ENCODE results near the gene ANKRD63.

Gene ANKRD63

DNA sequence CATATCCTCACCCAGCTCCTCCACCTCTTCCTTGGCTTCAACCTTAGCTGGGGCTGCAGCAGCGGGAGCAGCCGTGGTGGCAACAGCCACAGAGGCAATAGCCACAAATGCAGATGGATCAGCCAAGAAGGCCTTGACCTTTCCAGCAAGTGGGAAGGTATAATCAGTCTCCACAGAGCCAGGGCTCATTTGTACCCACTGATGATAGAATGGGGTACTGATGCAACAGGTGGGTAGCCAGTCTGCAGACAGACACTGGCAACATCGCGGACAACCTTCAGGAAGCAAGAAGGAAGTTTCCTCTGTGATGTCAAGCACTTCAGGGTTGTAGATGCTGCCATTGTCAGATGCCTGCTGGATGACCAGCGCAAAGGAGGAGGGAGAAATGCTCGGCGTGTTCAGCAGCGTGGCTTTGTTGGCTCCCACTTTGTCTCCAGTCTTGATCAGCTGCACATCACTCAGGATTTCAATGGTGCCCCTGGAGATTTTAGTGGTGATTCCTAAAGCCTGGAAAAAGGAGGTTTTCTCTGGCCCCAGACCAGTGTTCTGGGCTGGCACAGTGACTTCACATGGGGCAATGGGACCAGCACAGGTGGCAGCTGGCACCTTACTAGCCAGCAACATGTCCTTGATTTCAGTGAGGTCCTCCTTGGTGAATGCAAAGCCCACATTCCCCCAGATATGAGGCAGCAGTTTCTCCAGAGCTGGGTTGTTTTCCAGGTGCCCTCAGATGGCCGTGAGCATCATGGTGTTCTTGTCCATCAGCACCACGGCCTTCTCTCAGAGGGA lies 29.7 kb upstream of the ANKRD63 start:
- DNase-seq = no peak

DNA sequence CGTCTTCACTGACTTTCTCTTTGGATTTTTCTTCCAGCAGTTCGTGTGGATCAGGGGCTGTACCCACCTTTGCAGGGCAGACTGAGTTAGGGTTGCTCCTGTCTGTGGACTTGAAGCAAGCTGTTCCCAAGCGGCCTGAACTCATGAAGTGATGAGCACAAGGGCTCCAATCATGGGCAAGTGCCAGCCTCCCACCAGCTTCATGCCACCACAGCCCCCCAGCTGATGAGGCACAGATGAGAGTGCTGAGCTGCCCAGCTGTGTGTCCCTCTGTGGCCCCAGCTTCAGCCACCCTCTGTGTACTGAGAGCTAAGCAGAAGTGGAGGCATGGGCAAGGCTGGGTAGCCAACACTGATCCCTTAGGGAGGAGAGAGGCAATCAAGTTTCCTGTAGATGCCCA lies 28.1 kb upstream of the ANKRD63 start:
- DNase-seq = no peak

DNA sequence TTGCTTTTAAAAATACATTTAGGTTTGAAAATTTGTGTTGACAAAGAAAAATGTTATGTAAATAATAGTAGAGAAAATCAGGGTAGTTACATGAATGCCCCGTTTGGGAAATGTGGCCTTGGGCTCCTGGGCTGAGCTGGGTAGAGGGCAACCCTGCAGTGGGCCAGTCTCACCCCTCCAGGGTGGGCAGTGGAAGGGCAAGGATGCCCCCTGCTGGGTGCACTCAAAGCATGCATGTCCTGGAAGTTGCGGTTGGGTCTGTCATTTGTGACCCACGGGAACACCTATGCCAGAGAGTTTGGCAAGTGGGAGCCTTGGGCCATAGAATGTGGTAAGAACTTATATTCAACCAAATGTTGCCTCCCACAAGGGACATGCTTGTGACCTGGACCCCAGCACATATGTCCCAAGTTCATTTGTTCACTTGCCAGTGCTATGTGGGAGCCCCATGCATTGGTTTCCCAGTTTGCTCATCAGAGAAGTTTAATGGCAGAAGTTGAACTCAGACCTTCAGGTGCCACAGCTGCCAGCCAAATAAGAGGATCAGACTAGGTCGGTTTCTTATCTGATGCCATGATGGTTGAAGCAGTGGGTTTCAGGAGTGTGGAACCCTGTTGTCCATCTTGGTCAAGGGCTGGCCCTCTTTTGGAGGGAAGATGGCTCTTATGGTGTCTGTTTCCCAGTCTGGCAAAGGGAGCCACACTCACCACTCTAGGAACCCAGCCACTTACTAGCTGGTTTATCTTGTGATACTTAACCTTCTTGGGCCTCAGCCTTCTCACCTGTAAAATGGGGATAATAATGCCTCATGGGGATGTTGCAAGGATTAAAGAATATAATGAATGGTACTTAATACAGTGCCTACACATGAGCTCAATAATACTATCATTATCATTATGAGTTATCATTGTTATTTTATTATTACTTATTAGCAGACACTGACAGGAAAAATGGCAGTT lies 27.4 kb upstream of the ANKRD63 start:
- no peak for DNase-seq

DNA sequence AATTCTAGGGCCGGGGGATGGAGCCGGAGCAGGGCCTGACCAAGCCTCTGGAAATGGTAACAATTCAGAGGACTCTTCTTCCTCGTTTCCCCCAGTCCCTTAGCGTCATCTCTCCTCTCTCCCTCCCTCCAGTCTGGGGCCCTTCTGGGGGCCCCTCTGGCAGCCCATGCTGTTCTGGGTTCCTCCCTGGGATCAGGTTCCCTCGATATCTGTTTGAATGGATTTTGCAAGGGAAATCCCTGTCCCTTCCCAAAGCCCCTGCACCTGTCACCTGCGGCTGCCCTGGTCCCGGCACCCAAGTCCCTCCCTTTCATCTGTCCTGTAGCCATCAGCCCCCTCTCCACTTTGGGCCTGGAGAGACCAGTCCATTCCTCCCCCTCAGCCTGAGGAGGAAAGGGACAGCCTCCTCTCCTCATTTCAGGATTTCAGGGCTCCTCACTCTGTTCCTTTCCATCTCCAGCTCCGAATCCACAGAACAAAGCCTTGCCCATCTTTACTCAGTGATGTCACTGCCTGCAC lies 26.5 kb upstream of the ANKRD63 start:
- no peak for DNase-seq

DNA sequence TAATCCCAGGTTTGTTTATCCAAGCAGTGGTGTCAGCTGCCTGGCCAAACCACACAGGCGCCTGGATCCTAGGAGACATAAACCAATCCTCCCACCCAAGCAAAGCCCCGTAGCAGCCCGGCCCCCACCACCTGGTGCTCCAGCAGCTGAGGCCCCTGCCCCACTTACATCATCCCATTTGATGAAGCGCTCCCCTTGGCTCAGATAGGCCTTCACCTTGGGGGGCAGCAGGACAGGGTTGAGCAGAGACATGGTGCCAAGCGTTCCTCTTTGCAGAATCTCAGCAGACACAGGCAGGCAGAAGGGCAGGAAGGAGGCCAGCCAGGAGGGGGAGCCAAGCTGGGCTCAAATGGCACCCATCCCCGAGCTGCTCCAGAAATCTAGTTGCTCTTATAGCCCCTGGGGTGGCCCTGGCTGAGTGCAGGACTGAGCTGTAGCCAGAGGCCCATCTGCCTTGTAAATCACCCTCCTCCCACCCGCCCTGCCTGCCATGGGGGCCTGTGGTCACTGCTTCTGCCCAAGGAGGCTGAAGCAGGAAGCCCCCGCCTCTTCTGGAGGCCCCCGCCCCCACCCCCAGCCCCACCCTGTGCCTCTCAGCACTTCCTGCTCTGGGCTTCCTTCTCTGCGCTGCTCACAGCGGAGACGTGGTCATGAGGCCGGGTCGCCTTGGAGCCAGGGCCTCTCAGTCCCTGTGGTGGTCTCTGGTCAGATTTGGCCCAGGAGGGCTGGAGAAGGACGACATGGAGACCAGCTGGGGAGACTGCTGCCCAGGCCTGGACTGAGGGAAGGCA lies 24.8 kb upstream of the ANKRD63 start, which contains the start of gene PLCB2:
TSS of gene PLCB2 (minus strand) at position 515 of the 791 bp plus-strand sequence. CDS start at position 252, 263 bp downstream.
- DNase-seq = no peak

DNA sequence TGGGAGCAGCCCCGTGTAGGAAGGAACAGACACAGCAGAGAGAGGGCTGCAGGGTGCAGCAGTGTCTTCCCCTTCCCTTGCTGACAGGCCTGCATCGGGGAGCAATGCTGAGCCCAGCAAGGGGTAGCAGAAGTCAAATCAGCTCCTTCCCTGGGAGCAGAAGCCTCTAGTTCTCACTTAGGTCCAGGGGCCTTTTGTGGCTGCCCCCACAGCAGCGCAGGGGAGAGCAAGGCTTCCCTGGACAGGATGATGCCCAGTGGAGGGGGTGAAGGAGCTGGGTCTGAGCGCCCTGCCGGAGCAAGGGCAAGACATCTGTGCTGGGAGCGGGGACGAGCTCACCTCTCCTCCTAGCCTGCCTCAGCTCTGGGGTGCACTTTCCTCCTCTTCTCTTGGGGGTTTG lies 24.0 kb upstream of the ANKRD63 start:
- DNase-seq = no peak

DNA sequence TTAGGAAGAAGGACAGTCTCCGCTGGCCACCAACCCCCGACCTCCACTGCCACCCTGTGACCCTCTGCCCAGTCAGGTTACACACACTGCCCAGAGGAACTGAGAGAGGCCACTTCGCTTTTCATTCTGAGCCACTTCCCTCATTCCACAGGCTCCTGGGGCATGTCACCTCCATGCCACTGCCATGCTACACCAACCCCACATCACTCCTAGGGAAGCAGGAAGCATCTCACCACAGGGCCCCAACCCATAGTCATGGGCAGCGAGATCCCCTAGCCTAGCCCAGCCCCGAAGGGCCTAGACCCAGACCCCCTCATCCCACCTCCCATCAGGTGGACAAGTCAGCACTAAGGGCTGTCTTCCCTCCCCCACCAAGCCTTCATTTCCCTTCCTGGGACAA lies 23.5 kb upstream of the ANKRD63 start:
- no peak for DNase-seq

DNA sequence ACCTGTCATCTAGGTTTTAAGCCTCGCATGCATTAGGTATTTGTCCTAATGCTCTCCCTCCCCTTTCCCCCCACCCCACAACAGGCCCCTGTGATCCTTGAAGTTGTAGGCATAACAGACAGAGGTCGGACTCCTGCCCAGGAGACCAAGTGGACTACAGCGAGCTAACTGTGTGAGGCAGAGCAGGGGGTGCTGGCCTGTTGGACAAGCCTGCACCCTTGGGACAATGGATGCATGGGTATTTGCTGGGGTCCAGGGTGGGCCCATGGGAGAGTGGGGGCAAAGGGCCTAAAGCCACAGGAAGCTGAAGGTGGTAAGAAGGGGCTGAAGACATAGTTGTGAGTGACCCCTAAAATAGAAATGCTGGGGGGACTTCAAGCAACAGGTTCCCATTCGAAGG lies 22.4 kb upstream of the ANKRD63 start:
- no peak for DNase-seq

DNA sequence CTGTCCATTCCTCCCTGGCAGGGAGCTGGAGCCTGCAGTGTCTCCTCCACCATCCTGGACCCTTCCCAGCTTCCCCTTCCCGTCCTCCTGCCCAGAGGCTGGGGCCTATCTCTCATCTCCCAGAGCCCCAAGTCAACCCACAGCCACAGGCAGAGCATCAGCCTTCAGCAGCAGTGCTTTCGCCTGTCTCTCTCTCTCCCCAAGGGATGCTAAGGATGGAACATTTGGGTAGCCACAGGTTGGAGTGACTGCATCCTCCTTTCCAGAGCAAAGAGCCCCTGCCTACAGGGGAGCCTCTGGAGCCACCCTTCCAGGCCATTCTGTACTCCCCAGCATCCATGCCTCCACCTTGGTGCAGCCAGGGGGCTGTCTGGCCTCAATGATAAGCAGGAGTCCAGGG lies 20.7 kb upstream of the ANKRD63 start:
- no peak for DNase-seq

DNA sequence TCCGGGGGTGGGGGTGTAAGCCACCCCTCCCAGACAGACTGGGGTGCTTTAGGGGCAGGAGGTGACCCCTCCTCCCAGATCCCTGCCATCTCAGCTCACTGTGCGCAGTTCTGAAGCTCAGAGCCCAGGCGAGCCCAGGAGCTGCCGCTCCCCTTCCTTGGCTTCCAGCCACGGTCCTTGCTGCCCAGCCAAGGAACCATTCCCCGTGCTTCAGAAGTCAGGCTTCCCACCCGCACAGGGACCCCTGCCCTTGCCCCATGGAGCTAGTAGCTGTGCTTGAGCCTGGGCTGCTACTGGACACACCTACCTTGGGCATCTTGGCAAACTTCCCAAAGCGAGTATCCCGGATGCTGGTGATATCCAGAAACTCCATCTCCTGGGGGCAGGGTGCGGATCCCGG lies 20.1 kb upstream of the ANKRD63 start:
- DNase-seq = no peak

DNA sequence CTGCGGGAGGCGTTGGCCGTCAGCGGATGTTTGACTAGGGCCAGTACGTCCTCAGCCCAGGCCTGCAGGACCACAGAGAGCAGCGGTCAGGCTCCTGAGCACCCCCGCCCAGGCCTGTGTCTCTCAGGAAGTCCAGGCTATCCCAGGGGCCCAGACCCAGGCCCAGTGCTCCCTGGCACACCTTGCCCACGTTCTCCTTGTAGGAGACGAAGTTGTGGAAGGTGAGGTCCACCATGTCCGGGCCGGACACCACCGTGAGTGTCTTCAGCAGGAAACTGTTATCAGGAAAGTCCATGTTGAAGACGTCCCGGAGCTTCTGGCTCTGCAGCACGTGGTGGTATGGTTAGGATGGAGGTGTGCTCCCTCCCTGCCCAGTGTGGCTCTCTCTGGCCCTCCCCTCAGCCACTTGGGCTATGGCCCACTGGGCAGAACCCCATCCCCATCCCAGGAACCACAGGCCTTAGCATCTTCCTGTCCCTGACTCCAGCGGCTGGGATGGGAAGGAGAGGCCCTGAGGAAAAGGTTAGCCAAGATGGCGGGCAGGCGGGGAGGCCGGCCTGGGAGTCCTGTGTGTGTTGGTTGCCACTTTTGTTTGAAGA lies 19.5 kb upstream of the ANKRD63 start:
- no peak for DNase-seq

DNA sequence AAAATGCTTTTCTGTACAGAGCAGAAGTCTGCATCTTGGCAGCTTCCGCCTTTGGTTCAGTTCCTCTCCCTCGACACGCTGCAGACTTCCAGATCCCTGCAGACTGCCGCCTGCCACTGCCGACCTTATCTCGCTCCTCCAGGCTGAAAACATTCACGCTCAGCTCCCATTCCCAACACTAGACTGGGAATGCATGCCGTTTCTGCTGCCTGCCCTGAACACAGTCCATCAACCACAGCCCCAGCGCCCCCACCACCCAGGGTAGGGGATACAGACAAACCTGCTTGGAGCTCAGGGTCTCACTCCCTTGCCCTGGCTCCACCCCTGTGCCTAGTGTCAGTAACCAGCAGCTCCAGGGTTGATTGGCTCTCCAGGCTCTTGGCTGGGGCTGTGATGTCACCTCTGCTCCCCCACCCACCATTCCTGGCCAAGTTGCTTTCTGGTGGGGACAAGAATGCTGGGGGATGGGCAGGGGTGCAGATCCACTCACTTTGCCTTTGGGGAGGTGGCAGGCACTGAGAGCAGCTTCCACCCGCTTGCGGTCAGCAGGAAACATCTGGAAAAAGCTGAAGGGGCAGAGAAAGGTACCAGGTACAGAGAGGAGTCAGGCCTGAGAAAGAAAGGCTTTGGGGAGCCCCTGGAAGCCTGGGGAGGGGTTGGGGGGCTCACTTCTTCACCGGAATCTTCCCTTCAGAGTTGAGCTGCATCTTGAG lies 18.8 kb upstream of the ANKRD63 start:
- DNase-seq = no peak

DNA sequence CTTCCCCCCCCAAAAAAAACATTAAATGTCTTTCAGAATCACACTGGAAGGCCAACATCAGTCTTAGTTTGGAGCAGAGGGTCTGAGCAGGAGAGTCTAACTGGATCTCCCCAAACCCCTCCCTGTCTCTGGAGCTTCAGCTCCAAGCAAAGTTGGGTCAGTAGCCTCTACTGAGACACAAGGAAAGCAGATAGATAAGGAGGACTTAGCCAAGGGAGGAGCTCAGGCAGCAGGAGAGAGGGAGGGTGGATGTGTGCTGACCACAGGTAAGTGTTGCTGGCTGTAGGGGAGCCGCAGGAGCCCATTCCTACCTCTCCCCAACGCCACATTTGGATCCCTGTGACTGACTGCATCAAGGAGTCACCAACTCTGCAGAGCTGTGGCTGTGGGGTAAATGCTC lies 17.9 kb upstream of the ANKRD63 start:
- DNase-seq = no peak

DNA sequence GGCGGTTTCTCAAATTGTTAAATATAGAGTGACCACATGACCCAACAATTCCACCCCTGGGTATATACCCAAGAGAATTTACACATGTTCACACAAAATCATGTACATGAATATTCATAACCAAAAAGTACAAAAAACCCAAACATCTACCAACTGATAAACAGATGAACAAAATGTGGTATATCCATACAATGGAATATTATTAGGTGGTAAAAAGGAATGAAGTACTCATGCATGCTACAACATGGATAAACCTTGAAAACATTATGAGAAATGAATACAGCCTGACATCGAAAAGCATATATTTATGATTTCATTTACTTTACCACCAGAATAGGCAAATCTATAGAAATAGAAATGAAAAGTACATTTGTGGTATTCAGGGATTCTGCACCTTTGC lies 17.5 kb upstream of the ANKRD63 start:
- no peak for DNase-seq

DNA sequence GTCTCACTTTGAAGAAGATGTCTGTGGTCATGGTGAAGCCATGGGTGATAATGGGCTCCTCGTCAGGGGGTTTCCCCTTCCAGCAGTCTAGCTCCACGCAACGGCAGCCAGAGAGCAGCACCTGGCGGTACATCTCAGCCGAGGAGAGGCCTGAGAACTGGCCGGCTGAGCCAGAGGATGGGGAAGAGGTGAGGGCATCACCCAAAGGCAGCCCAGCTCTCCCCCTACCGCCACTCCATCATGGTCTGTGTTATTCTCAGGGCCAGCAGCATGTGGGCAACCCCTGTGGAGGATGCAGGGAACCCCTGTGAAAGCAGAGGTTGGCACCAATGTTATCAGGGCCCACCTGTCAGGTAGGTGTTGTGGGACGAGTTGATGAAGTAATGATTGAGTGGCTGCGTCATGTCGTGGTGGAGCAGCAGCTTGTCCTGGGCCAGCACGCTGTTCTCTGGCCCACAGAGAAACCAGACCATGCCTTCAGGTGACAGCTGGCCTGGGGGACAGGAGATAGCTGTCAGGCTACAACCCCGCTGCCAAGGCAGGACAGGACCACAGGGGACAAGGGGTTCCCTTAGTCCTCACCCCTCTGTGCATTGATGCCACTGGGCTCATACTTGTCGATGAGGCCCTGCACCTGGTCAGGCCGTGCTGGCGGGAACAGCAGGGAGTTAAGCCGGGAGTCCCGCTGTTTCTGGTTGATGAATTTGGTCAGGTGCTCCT lies 15.5 kb upstream of the ANKRD63 start:
- no peak for DNase-seq

DNA sequence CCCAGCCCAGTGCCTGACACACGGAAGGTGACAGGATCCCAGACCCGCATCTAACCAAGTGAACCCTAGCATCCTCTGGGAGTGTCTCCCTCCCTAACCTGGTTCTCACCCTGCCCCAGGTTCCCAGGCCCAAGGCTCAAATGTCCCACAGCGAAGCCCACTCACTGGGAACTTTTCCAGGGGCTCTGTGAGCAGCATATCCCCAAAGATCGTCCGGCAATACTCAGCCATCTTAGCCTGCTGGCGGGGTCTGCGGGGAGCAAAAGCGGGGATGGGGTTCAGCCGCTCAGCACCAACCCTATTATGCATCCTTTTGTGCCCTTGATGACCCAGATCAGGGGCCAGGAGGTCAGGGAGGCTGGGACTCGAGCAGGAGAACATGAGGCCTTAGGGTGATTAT lies 14.5 kb upstream of the ANKRD63 start:
- no peak for DNase-seq

DNA sequence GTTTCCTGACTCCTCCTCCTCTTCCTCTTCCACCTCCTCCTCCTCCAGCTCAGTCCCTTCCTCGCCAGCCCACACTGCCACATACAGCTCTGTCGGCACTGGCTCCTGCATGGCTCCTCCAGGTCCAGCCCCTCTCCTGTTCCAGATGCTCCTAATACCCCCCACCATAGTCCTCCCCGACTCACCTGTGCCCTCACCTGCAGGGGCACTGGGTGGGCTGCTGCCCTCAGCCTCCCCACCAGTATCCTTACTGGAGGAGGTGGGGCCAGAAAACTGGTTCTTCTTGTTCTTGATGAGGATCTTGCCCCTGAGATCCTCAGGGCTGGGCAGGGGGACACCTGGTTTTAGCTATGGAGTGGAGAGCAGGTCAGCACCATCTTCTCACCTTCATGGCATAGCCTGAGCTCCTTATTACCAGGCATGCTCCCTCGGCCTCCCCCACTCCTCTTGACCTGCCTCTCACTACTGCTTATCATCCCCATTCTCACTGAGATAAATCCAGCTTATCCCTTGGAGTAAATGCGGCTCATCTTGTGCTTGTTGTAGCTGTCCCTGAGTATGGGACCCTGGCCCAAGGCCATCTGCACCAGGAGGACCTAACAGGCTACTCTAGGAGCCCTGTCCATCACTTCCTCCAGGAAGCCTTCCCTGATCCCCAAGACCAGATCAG lies 13.8 kb upstream of the ANKRD63 start:
- DNase-seq = no peak

DNA sequence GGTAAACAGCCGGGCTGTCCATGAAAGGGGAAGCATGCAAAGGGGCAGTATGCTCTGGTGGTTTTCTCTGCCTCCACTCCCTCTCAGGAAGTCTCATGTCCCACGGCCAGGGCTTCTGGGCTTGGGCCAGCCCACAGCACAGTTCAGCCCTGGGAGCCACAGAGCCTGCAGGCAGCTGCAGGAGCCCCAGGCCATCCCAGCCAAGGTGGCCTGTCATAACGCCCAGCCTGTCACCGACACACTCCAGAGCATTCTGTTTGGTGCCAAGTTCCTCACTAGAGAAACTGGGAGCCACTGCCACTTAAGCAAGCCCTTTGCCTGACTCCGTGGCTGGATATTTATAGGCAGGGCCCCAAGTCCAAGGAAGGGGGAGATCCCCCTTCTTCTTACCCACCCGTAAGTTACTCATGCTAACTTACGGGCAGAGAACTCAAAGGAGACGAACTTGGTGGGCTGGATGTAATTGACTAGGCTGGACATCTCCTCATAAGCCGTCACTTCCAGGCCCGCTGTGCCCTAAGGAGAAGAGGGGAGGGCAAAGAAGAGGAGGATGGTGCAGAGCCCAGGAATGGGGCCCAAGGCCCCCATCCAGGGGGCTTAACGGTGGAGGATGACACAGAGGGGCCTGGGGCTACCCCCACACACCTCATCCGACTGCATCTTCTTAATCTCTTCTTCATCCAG lies 13.2 kb upstream of the ANKRD63 start:
- DNase-seq = no peak

DNA sequence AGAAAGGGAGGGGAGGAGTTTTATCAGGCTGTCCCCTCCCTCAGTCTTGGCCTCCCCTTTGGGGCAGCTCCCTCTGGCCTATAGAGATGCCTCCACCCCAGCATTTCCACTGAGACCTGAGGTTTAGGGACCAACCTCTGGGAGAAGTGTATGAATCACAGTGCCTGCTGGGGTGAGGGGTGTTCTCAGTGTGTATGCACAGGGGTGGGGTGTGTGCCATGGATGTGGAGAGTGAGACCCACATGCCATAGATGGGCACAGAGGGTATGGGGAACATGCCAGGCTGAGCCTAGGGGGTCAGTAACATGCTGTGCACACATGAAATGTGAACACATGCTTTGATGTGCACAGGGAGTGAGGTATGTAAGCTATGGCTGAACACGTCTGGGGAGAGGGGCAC lies 12.4 kb upstream of the ANKRD63 start:
- DNase-seq = no peak
